Mucosa of descending colon (tissue), 3 donors: Measurements from ENCODE around the gene CARD19. TPM values are rescaled to one million over a fixed set of nuclear protein-coding genes. Genes with fewer than 3 reads are reported as not detected.

Experiments
- ATAC-seq: fragments of 200-7000 bp; cut with Tn5 transposase; one replicate; pipeline ENCODE4 v1.9.1; 2020; ENCODE audit warnings: mild to moderate bottlenecking, moderate library complexity
- DNase-seq, 3 donors: peaks; one replicate each; pipeline ENCODE4 v3.0.0-alpha.2; 2020
- H3K36me3 ChIP-seq: fragments of 200-600 bp; one replicate; pipeline ENCODE4 v1.8.0; 2021; ENCODE audit warnings: low read depth, mild to moderate bottlenecking
- H3K4me1 ChIP-seq: fragments of 200-600 bp; one replicate; pipeline ENCODE4 v1.8.0; 2021; ENCODE audit warnings: low read depth, mild to moderate bottlenecking
- H3K4me3 ChIP-seq: fragments of 200-600 bp; one replicate; pipeline ENCODE4 v1.8.0; 2021; ENCODE audit warnings: mild to moderate bottlenecking
- H3K9me3 ChIP-seq: fragments of 200-600 bp; one replicate; pipeline ENCODE4 v1.8.0; 2021; ENCODE audit warnings: mild to moderate bottlenecking
- intact Hi-C, 2 donors: fragments of 100-400 bp; cut with DNase I in 1 of 2; cut with micrococcal nuclease in 1 of 2; formaldehyde crosslinking; loops; one replicate each; pipeline versions ENCODE4 v1.11.0 to v1.11.1; 2022; cut with DNase I, micrococcal nuclease
- total RNA-seq, 3 donors: library from RNA; stranded (reverse); fragmentation: NEBNext Ultra II Directional in 2 of 3; extraction: Animal tissue kit (Norgen Biotek cat#: 25700) in 2 of 3; gene quantifications; one replicate each; pipeline versions ENCODE4 v1.2.1 to v1.2.4, GENCODE V29; 2021 to 2023
- TF ChIP-seq, protein P1 (sequence below): fragments of 200-600 bp; IDR thresholded peaks from one replicate; pipeline ENCODE4 v1.8.0; 2022; ENCODE audit warnings: antibody characterized with exemption, mild to moderate bottlenecking
- donor health status: DM: no; HTN: no; CAD: no; lungs with moderate emphysema.
- donor health status: DM: no; HTN: no; CAD: no.
- donor health status: DM: no; HTN: yes; CAD: no.

The CARD19 gene
- total RNA-seq, 3 donors from 2014 or later: 39.1 to 47.8 (median 44.2) TPM

DNA sequence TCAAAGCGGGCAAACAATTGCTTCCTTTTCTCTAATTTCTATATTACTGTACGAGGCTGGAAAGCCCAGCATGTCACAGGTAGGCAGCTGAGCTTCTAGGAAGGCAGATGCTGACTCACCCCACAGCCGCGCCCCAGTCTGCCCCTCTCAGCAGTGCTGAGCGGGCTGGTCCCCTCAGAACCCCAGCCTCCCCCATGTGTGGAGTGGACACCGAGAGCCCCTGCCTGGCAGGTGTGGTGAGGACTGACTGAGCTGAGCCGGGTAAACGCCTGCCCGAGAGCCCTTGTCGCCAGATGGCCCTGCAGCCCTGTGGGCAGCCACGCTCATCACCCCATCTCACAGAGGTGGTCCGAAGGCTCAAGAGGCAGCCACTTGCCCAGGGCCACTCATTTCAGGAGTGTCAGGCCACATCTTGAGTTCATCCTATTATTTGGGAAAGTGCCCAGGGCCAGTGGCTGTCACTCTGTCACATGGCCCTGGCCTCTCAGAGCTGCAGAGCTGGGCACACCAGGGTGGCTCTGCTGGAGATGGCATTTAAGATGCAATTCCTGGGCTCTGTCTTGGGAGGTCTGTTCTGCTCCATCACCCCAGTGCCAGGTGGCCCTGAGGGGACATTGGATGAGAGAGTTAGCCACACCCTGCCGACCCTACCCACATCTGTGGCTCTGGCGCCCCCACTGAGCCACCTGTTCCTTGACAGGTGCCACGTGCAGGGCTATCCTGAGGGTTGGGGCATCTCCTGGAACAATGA is 12.4 kb downstream of the CARD19 start:
- H3K4me1 ChIP-seq: no peaks in the 10 kb centered on the region
- TF ChIP-seq, protein P1, sequence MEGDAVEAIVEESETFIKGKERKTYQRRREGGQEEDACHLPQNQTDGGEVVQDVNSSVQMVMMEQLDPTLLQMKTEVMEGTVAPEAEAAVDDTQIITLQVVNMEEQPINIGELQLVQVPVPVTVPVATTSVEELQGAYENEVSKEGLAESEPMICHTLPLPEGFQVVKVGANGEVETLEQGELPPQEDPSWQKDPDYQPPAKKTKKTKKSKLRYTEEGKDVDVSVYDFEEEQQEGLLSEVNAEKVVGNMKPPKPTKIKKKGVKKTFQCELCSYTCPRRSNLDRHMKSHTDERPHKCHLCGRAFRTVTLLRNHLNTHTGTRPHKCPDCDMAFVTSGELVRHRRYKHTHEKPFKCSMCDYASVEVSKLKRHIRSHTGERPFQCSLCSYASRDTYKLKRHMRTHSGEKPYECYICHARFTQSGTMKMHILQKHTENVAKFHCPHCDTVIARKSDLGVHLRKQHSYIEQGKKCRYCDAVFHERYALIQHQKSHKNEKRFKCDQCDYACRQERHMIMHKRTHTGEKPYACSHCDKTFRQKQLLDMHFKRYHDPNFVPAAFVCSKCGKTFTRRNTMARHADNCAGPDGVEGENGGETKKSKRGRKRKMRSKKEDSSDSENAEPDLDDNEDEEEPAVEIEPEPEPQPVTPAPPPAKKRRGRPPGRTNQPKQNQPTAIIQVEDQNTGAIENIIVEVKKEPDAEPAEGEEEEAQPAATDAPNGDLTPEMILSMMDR: no peak
- no peak overlapping the region for H3K4me3 ChIP-seq
- ATAC-seq (peak; percentile 13), DNase-seq (peak in 2 of 3 donors; percentile 31 to 56)
- no peaks in the 10 kb centered on the region for H3K36me3 ChIP-seq
- intact Hi-C loops: no loop called here
- peaks cover 4% of the 10 kb centered on the region for H3K9me3 ChIP-seq

DNA sequence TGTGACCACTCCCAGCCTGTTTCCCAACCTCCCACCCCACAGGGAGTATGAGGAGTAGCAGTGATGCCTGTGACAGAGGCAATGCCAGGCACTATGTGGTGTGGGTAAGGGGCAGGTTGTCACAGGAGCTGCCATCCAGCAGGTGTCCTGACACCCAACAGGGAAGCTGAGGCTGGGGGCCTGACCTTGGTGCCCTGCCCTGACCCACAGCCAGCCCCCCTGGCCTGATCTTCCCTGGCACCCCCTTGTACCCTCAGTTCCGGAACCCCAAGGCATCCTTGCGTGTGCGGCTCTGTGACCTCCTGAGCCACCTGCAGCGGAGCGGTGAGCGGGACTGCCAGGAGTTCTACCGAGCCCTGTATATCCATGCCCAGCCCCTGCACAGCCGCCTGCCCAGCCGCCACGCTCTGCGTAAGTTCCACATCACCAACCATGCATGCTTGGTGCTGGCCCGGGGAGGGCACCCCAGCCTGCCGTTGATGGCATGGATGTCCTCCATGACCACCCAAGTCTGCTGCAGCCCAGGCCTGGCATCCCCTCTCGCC is 14.4 kb downstream of the CARD19 start:
- DNase-seq: peak in 2 of 3 donors; percentile 23 to 51
- Histone ChIP-seq H3K4me3 (no peak overlapping the region), H3K4me1 (no peaks in the 10 kb centered on the region), H3K36me3 (no peaks in the 10 kb centered on the region), H3K9me3 (no peaks in the 10 kb centered on the region)
- TF ChIP-seq, protein P1: no peak
- no peak for ATAC-seq
- intact Hi-C loops: no loop called here

DNA sequence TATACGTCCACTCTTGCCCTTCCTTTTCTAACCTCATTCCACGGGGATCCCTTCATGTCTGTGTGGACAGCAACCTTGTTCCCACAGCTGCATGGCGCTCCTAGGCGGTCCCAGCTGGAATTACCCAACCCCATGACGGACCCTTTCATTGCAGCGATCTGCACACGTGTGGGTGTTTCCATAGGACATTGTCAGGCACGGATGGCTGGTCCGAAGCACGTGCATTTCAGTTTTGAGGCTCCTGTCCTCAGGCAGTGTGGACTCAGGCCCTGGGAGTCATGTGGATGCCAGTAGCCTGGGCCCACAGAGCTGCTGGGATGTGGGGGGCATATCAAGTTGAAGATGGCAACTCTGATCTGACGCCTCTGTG is 15.0 kb downstream of the CARD19 start:
- TF ChIP-seq, protein P1: no peak
- Histone ChIP-seq H3K36me3 (no peaks in the 10 kb centered on the region), H3K4me1 (no peaks in the 10 kb centered on the region), H3K9me3 (no peaks in the 10 kb centered on the region), H3K4me3 (no peak overlapping the region)
- intact Hi-C loops: no loop called here
- ATAC-seq: no peak
- DNase-seq: peak in 2 of 3 donors; percentile 16 to 30

DNA sequence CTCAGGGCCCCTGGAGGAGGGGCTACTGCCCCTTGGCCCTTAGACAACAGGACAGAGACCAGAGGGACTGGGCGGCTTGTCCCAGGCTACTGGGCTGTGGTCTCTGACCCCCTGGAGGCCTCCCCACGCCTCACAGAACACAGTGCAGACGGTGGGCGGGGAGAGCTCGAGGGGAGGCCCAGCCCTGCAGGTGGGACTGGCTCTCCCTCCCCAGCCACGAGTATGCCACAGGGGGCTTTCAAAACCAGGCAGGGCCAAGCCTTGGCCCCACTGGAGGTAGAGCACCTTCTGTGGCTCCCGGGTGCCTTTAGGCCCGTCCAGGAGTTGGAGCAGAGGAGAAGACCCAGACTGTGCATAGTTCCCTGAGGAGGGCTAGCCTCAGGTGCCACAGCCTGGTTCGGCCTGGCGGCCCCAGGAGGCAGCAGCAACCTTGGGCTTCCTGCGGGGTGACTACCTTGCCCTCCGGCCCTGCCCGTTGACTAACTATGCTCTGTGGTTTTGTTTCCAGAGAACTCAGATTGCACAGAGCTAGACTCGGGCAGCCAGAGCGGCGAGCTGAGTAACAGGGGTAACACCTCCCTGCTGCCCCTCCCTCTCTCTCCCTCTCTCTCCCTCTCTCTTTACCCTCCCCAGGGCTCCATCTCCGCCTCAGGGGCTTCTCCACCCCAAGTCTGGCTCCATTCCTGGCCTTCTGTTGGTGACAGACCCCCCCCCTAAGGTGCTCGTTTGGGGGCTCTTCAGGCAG is 15.5 kb downstream of the CARD19 start:
- TF ChIP-seq, protein P1: no peak
- Histone ChIP-seq H3K4me1 (no peaks in the 10 kb centered on the region), H3K9me3 (no peaks in the 10 kb centered on the region), H3K4me3 (no peak overlapping the region), H3K36me3 (no peaks in the 10 kb centered on the region)
- ATAC-seq (no peak), DNase-seq (peak in 2 of 3 donors; percentile 27 to 59)
- intact Hi-C loops: no loop called here

DNA sequence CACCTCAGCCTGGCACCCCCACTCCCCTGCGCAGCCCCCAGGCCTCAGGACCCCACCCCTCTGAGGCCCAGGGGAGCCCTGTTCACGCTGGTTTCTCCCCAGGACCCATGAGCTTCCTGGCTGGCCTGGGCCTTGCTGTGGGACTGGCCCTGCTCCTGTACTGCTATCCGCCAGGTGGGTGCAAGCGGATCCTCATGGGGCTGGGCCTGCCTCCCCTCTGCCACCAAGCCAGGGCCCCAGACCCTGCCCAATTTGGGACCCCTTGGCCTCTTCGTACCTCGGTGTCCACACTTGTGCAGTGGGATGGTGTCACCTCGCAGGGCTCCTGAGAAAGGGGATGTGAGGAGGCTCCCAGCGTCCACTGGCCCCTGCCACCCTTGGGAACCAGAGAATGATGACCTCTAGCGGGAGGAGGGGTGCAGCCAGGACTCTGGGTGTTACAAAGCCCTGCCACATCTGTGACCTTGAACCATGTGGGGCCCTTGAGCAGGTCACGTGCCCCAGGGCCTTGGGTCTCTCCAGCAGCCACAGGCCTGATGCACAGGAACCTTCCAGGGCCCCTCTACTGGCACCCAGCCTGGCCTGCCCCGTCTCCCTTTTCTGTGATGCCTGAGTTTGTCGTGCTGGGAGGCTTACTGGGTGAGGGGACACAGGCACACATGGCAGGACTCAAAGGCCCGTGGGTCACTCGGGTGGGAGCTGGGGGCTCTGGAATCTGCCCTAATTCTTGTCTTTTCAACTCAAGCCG is 16.3 kb downstream of the CARD19 start:
- intact Hi-C loops: no loop called here
- ATAC-seq: no peak
- Histone ChIP-seq H3K4me1 (no peaks in the 10 kb centered on the region), H3K9me3 (no peaks in the 10 kb centered on the region), H3K4me3 (no peak overlapping the region), H3K36me3 (no peaks in the 10 kb centered on the region)
- TF ChIP-seq, protein P1: no peak
- DNase-seq: peak in 2 of 3 donors; percentile 42 to 53
